OCI-LY3 (cell line): ENCODE data around the gene SAP30L.

ENCODE experiments used
- CTCF ChIP-seq: fragments of 200-600, 300-600 bp; sonication (generic); IDR thresholded peaks from 2 replicates; pipeline ENCODE4 v1.5.1; 2014; ENCODE audit warnings: antibody characterized with exemption, low read length, low read depth
- EZH2phosphoT487 ChIP-seq: fragments of 200-600 bp; shearing (Covaris generic); IDR thresholded peaks from 2 replicates; pipeline ENCODE4 v1.6.1; 2018; ENCODE audit warnings: antibody characterized with exemption, mixed run types, low read depth

- TF ChIP-seq CTCF, result no peak
- no peak for TF ChIP-seq EZH2phosphoT487
These were observed 34.4 kb downstream of the SAP30L start for GRCh38 chr5:154479944-154480750.
